Gastrocnemius medialis (tissue), 4 donors: ENCODE results near the gene BLOC1S6. TPM values are rescaled to one million over a fixed set of nuclear protein-coding genes. Genes with fewer than 3 reads are reported as not detected.

Experiments used
- ATAC-seq, 2 donors: fragments of 150-250 bp; one replicate each; pipeline ENCODE4 v1.9.1; 2016
- DNase-seq, 2 donors: peaks; one replicate each; pipeline ENCODE4 v3.0.0-alpha.2; 2019
- H3K27ac ChIP-seq, 4 donors: fragments of 200-600 bp; sonication (generic); 1 replicate in 1 of 4; 2 replicates in 3 of 4; pipeline ENCODE4 v1.5.1; 2016 to 2018; ENCODE audit warnings: mild to moderate bottlenecking in 2 of 4, moderate library complexity in 1 of 4
- H3K27me3 ChIP-seq, 3 donors: fragments of 200-600 bp; sonication (generic) in 2 of 3; 1 replicate in 1 of 3; 2 replicates in 2 of 3; pipeline versions ENCODE4 v1.5.1 to v1.6.0; 2016 to 2019; ENCODE audit warnings: mild to moderate bottlenecking in 1 of 3, moderate library complexity in 1 of 3
- H3K36me3 ChIP-seq, 2 donors: fragments of 200-600 bp; sonication (generic) in 1 of 2; one replicate each; pipeline ENCODE4 v1.5.1; 2017 to 2018
- H3K4me1 ChIP-seq, 2 donors: fragments of 200-600 bp; sonication (generic) in 1 of 2; one replicate each; pipeline ENCODE4 v1.5.1; 2016 to 2017; ENCODE audit warnings: mild to moderate bottlenecking in 2 of 2
- H3K4me3 ChIP-seq, 4 donors: fragments of 200-600 bp; sonication (generic) in 3 of 4; 1 replicate in 1 of 4; 2 replicates in 3 of 4; pipeline ENCODE4 v1.5.1; 2016 to 2019; ENCODE audit warnings: mild to moderate bottlenecking in 2 of 4
- H3K9me3 ChIP-seq, 3 donors: fragments of 200-600 bp; sonication (generic) in 2 of 3; 1 replicate in 1 of 3; 2 replicates in 2 of 3; pipeline ENCODE4 v1.5.1; 2016 to 2019
- CTCF ChIP-seq, 5 experiments: fragments of 450-650 bp in 3 of 5; fragments of 200-600 bp in 2 of 5; sonication (generic) in 2 of 5; IDR thresholded peaks in 4 of 5; conservative IDR thresholded peaks in 1 of 5; 1 replicate in 4 of 5; 2 replicates in 1 of 5; pipeline ENCODE4 v1.5.1; 2016 to 2019; ENCODE audit warnings: antibody characterized with exemption in 5 of 5, mild to moderate bottlenecking in 3 of 5, moderate library complexity in 3 of 5
- POLR2A ChIP-seq, 2 donors: fragments of 450-650 bp; IDR thresholded peaks; one replicate each; pipeline ENCODE4 v1.6.1; 2017; ENCODE audit warnings: antibody characterized with exemption in 2 of 2, mild to moderate bottlenecking in 2 of 2, moderate library complexity in 2 of 2
- in situ Hi-C, 4 donors: fragments of 200-750 bp; cut with MboI; loops; one replicate each; pipeline versions ENCODE4 v1.15.0 to v1.8.0; 2017; ENCODE audit warnings: low sequenced_read_pairs in 4 of 4
- intact Hi-C: fragments of 100-400 bp; cut with DNase I; formaldehyde crosslinking; loops from one replicate; pipeline ENCODE4 v1.15.1; 2023; ENCODE audit warnings: low total_unique reads
- total RNA-seq, 4 donors: library from RNA; depleted of rRNA; stranded (reverse); fragments of >200 nt; gene quantifications; one replicate each; pipeline versions ENCODE4 v1.1.0 to v1.2.3, GENCODE V29; 2016

BLOC1S6 gene
- total RNA-seq, 4 donors from 2014 or later, result 32.9 to 38.2 (median 36.6) TPM

- H3K9me3 ChIP-seq, result no peaks in the 10 kb centered on the region
- peaks cover 79 to 92% of the 10 kb centered on the region in 2 donors for H3K4me1 ChIP-seq
- intact Hi-C loops, result loop anchor here (2.0 to 10.0 kb wide), 2 partner anchors 441 to 1107 kb away; partner anchors contain the start of gene EIF3J
- peak overlapping the region in 3 of 4 donors; percentile 2 to 13 (median 5) for H3K4me3 ChIP-seq
- in situ Hi-C loops, result loop anchor here in 2 of 4 donors (25.0 kb wide), 2 partner anchors 455 to 1855 kb away; partner anchors contain the start of genes SHF (in 2 of the 2), ELL3 (in 1 of the 2) and SERF2 (in 1 of the 2)
- TF ChIP-seq POLR2A (IDR thresholded peaks at IDR 0.05) (no peak), CTCF (IDR thresholded peaks at IDR 0.05 in 4 of 5, conservative IDR thresholded peaks at IDR 0.05 in 1 of 5) (no peak)
- H3K27me3 ChIP-seq, result no peaks in the 10 kb centered on the region
- H3K27ac ChIP-seq, result peak overlapping the region; percentile 98 to 99 (median 98)
- DNase-seq (peak; percentile 14 to 46), ATAC-seq (peak in 1 of 2 donors; percentile 34)
- no peaks in the 10 kb centered on the region for H3K36me3 ChIP-seq
These were observed 55.1 kb downstream of the BLOC1S6 start for GRCh38 chr15:45641999-45642932.

- in situ Hi-C loops, result loop anchor here in 2 of 4 donors (25.0 kb wide), 2 partner anchors 457 to 1857 kb away; partner anchors contain the start of genes SHF (in 2 of the 2), ELL3 (in 1 of the 2) and SERF2 (in 1 of the 2)
- H3K4me1 ChIP-seq, result peaks cover 73 to 86% of the 10 kb centered on the region in 2 donors
- ATAC-seq (no peak), DNase-seq (no peak)
- peak overlapping the region in 2 of 4 donors; percentile 33 to 52 for H3K27ac ChIP-seq
- H3K9me3 ChIP-seq, result no peaks in the 10 kb centered on the region
- H3K4me3 ChIP-seq, result no peak overlapping the region
- no peaks in the 10 kb centered on the region for H3K27me3 ChIP-seq
- no peaks in the 10 kb centered on the region for H3K36me3 ChIP-seq
- TF ChIP-seq CTCF (IDR thresholded peaks at IDR 0.05 in 4 of 5, conservative IDR thresholded peaks at IDR 0.05 in 1 of 5), result no peak
- no peak for TF ChIP-seq POLR2A (IDR thresholded peaks at IDR 0.05)
- intact Hi-C loops, result loop anchor here (10.0 kb wide), 1 partner anchor 1110 kb away; the partner anchor contains the start of gene EIF3J
These were observed 57.3 kb downstream of the BLOC1S6 start for GRCh38 chr15:45644437-45644836.

GRCh38 chr15:45645026-45645980 lies 58.1 kb downstream of the BLOC1S6 start:
- no peaks in the 10 kb centered on the region for H3K27me3 ChIP-seq
- intact Hi-C loops, result loop anchor here (10.0 kb wide), 1 partner anchor 1111 kb away; the partner anchor contains the start of gene EIF3J
- peak overlapping the region; percentile 7 to 52 (median 42) for H3K27ac ChIP-seq
- TF ChIP-seq POLR2A (IDR thresholded peaks at IDR 0.05) (no peak), CTCF (IDR thresholded peaks at IDR 0.05 in 4 of 5, conservative IDR thresholded peaks at IDR 0.05 in 1 of 5) (no peak)
- DNase-seq, result no peak
- H3K4me1 ChIP-seq, result peaks cover 77 to 84% of the 10 kb centered on the region in 2 donors
- H3K9me3 ChIP-seq, result no peaks in the 10 kb centered on the region
- no peak overlapping the region for H3K4me3 ChIP-seq
- ATAC-seq, result no peak
- no peaks in the 10 kb centered on the region for H3K36me3 ChIP-seq
- in situ Hi-C loops, result loop anchor here in 2 of 4 donors (25.0 kb wide), 2 partner anchors 458 to 1858 kb away; partner anchors contain the start of genes SHF (in 2 of the 2), ELL3 (in 1 of the 2) and SERF2 (in 1 of the 2)

GRCh38 chr15:45646220-45646619 lies 59.0 kb downstream of the BLOC1S6 start:
- DNase-seq (no peak), ATAC-seq (no peak)
- peaks cover 68 to 74% of the 10 kb centered on the region in 2 donors for H3K4me1 ChIP-seq
- no peaks in the 10 kb centered on the region for H3K36me3 ChIP-seq
- H3K27ac ChIP-seq, result peak overlapping the region; percentile 7 to 52 (median 41)
- H3K9me3 ChIP-seq, result no peaks in the 10 kb centered on the region
- H3K4me3 ChIP-seq, result no peak overlapping the region
- in situ Hi-C loops (loop anchor here in 2 of 4 donors (25.0 kb wide), 2 partner anchors 459 to 1859 kb away; partner anchors contain the start of genes SHF (in 2 of the 2), ELL3 (in 1 of the 2) and SERF2 (in 1 of the 2)), intact Hi-C loops (loop anchor here (10.0 kb wide), 1 partner anchor 1111 kb away; the partner anchor contains the start of gene EIF3J)
- no peak for TF ChIP-seq CTCF (IDR thresholded peaks at IDR 0.05 in 4 of 5, conservative IDR thresholded peaks at IDR 0.05 in 1 of 5)
- TF ChIP-seq POLR2A (IDR thresholded peaks at IDR 0.05), result no peak
- no peaks in the 10 kb centered on the region for H3K27me3 ChIP-seq
